Testis (tissue), 3 donors: ENCODE results near the gene YAE1. TPM values are rescaled to one million over a fixed set of nuclear protein-coding genes. Genes with fewer than 3 reads are reported as not detected.

Source experiments
- DNase-seq: peaks from one replicate; pipeline ENCODE4 v3.0.0-alpha.2; 2019
- H3K27ac ChIP-seq, 2 donors: fragments of 200-600 bp; sonication (generic); one replicate each; pipeline ENCODE4 v1.5.1; 2019
- H3K27me3 ChIP-seq: fragments of 200-600 bp; sonication (generic); one replicate; pipeline ENCODE4 v1.5.1; 2019
- H3K36me3 ChIP-seq: fragments of 200-600 bp; sonication (generic); one replicate; pipeline ENCODE4 v1.5.1; 2017; ENCODE audit warnings: low read depth; ENCODE audit errors: missing control alignments
- H3K4me1 ChIP-seq: fragments of 200-600 bp; sonication (generic); one replicate; pipeline ENCODE4 v1.5.1; 2019
- H3K4me3 ChIP-seq, 2 donors: fragments of 200-600 bp; sonication (generic); one replicate each; pipeline ENCODE4 v1.5.1; 2017 to 2019
- H3K9me3 ChIP-seq: fragments of 200-600 bp; sonication (generic); one replicate; pipeline ENCODE4 v1.5.1; 2017
- CTCF ChIP-seq, 3 experiments: fragments of 450-650 bp in 2 of 3; fragments of 200-600 bp in 1 of 3; sonication (generic) in 1 of 3; IDR thresholded peaks; one replicate each; pipeline ENCODE4 v1.5.1; 2016 to 2019; ENCODE audit warnings: antibody characterized with exemption in 3 of 3, mild to moderate bottlenecking in 2 of 3, moderate library complexity in 1 of 3
- POLR2A ChIP-seq: fragments of 450-650 bp; IDR thresholded peaks from one replicate; pipeline ENCODE4 v1.6.1; 2017; ENCODE audit warnings: antibody characterized with exemption, mild to moderate bottlenecking, moderate library complexity
- WGBS, 2 donors: methylation state at CpG; one replicate each; pipeline ENCODE4 v1.1.5; 2018; 5-methylcytosine and 5-hydroxymethylcytosine counted together
- intact Hi-C: fragments of 100-400 bp; cut with DNase I; formaldehyde crosslinking; loops from one replicate; pipeline ENCODE4 v1.15.1; 2023; ENCODE audit warnings: low total_unique reads
- polyA plus RNA-seq: library from polyadenylated mRNA; stranded (reverse); fragments of 350-450 nt; fragmentation: Illumina TruSeq; extraction: RNeasy Lipid Tissue Mini Kit (QIAGEN cat#74804); gene quantifications from one replicate; pipeline ENCODE4 v1.2.3, GENCODE V29; 2014; ENCODE audit warnings: low read depth, low replicate concordance; ENCODE audit not compliant: insufficient read depth
- total RNA-seq, 2 donors: library from RNA; depleted of rRNA; stranded (reverse); fragments of >200 nt; gene quantifications; one replicate each; pipeline ENCODE4 v1.2.3, GENCODE V29; 2016

Gene YAE1
- total and polyA plus RNA-seq, 3 donors from 2014 or later = 28.5 to 39.0 (median 32.0) TPM

GRCh38 chr7:39547336-39547735, 18.9 kb upstream of the YAE1 start:
- Histone ChIP-seq H3K27ac (no peak overlapping the region), H3K4me1 (no peaks in the 10 kb centered on the region), H3K27me3 (no peaks in the 10 kb centered on the region), H3K36me3 (no peaks in the 10 kb centered on the region), H3K9me3 (no peaks in the 10 kb centered on the region), H3K4me3 (no peak overlapping the region)
- intact Hi-C loops = no loop called here
- no peak for DNase-seq
- 58 to 95% methylated on average over 2 of the region's 2 CpGs for WGBS, 2 donors
- TF ChIP-seq POLR2A = no peak
- no peak for TF ChIP-seq CTCF (IDR thresholded peaks at IDR 0.05)

GRCh38 chr7:39550411-39550810, 15.8 kb upstream of the YAE1 start:
- no peak overlapping the region for H3K27ac ChIP-seq
- DNase-seq = no peak
- H3K9me3 ChIP-seq = no peaks in the 10 kb centered on the region
- H3K4me1 ChIP-seq = no peaks in the 10 kb centered on the region
- no peaks in the 10 kb centered on the region for H3K27me3 ChIP-seq
- 54 to 61% methylated on average over 2 of the region's 2 CpGs for WGBS, 2 donors
- H3K36me3 ChIP-seq = no peaks in the 10 kb centered on the region
- TF ChIP-seq CTCF (IDR thresholded peaks at IDR 0.05) (no peak), POLR2A (no peak)
- intact Hi-C loops = no loop called here
- H3K4me3 ChIP-seq = no peak overlapping the region

GRCh38 chr7:39553436-39553835, 12.8 kb upstream of the YAE1 start:
- Histone ChIP-seq H3K9me3 (no peaks in the 10 kb centered on the region), H3K27ac (no peak overlapping the region), H3K4me1 (peaks cover 3% of the 10 kb centered on the region), H3K36me3 (no peaks in the 10 kb centered on the region), H3K4me3 (no peak overlapping the region), H3K27me3 (no peaks in the 10 kb centered on the region)
- no peak for DNase-seq
- TF ChIP-seq CTCF (IDR thresholded peaks at IDR 0.05) = no peak
- no peak for TF ChIP-seq POLR2A
- whole genome bisulfite sequencing, 2 donors = 88 to 92% methylated on average over 3 of the region's 3 CpGs
- intact Hi-C loops = no loop called here

GRCh38 chr7:39554583-39555165, 11.5 kb upstream of the YAE1 start:
- 84 to 87% methylated on average over 7 of the region's 7 CpGs for WGBS, 2 donors
- DNase-seq = no peak
- intact Hi-C loops = no loop called here
- TF ChIP-seq CTCF (IDR thresholded peaks at IDR 0.05) (no peak), POLR2A (no peak)
- Histone ChIP-seq H3K36me3 (no peaks in the 10 kb centered on the region), H3K27me3 (no peaks in the 10 kb centered on the region), H3K9me3 (no peaks in the 10 kb centered on the region), H3K4me3 (no peak overlapping the region), H3K4me1 (peaks cover 3% of the 10 kb centered on the region), H3K27ac (no peak overlapping the region)

- TF ChIP-seq POLR2A (no peak), CTCF (IDR thresholded peaks at IDR 0.05) (no peak)
- intact Hi-C loops = no loop called here
These were observed 9.0 kb upstream of the YAE1 start for GRCh38 chr7:39557222-39557621.

More at GRCh38 chr7:39557222-39557621, 9.0 kb upstream of the YAE1 start:
- DNase-seq = no peak
- Histone ChIP-seq H3K4me3 (no peak overlapping the region), H3K27ac (no peak overlapping the region), H3K4me1 (peaks cover 3% of the 10 kb centered on the region), H3K36me3 (no peaks in the 10 kb centered on the region), H3K27me3 (no peaks in the 10 kb centered on the region), H3K9me3 (no peaks in the 10 kb centered on the region)
- WGBS, 2 donors = 27 to 39% methylated on average over 1 of the region's 1 CpG
